Measurements from ENCODE around the gene CD36.
"Not testable (repeated sequence)": the region's sequence is repeated elsewhere in the genome, so short reads cannot be mapped to it uniquely, and the experiment has no call there.

CD36 gene

DNA sequence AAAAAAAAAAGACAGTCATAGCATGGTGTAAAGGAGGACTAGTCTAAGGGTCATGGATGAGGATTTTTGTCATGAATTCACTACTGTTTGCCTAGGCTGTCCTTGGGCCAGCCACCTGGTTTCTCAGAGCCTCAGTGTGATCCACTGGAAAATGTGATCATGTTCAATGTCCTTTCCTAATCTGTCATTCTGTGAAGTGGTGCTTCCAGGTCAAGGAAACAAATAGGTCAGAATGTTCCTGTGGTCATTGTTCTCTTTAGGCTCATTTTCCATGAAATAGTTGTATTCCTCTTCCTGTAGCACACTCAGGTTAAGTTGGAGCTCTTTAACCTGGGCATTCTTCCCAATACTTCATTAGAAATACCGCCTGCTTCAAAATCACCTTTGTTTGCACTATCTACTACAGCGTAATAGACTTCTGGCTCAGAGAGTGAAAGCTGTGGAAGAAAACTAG lies 16.5 kb downstream of the CD36 start:
- DNase-seq: no peak

DNA sequence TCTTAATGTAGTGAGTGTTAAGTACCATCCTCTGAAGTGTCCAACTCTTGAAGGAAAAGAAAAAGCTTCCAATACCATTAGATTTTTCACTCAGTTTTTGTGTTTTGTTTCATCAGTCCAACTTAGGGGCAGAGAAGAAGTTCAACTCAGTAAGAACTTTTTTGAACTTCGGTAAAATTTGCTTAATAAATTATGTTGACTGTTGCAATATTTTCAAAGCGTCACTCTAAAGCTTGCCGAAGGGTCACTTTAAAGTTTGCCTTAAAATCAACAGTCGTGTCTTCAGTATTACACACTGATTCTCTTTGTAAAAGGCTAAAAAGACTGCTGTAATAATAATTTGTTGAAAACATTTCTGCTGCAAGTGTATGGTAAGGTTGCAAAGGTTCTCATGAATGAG lies 17.6 kb downstream of the CD36 start:
- DNase-seq: no peak

DNA sequence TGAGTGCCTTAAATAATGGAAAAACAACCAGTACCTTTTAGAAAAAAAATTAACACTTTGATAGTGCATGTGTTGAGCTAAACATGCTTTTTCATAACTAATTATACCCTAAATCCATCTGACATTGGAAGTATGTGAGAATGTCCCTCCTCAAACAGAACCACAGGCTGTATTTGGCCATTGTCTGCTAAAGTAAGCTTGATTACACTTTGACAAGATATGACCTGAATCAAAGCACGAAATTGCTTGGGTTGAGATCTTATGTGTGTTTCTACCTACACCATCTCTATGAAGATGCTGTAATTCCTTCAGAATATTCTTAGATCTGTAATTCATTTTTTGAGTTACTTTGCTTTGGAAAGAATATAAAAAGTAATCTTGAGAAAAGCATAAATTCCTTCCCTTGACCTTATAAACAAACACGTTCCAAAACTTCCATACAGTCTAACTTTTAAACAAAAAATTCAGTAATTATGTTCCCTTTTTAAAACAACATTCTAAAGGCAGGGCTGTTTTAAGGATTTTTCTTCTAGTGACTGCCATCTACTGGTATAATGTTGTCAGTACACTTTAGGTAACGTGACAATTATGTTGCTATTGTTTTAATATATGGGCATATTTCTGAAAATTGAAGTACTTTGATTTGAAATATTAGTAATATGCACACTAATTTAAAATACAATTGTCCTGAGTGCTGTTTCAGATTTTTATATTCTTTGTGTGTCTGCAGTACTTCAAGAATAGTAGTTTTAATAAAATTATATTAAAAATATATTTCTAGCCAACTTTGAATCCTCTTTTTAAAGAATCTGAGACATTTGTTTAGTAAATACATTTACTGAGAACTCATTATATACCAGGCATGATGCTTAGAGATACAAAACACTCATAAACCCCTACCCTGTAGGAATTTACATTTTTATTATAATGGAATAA lies 20.9 kb downstream of the CD36 start:
- DNase-seq: no peak

DNA sequence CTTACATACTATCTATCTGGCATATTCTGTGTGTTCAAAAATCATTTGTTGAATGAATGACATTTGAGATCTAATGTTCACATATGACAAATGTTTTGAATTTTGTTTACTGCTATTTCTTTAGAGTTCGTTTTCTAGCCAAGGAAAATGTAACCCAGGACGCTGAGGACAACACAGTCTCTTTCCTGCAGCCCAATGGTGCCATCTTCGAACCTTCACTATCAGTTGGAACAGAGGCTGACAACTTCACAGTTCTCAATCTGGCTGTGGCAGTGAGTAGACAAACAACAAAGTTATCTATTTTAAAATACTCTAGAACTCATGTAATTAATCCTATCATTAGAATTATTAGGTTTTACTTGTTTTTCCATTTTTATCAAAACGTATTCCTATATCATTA lies 22.5 kb downstream of the CD36 start:
- DNase-seq: no peak

- DNase-seq: no peak
Measured at GRCh38 chr7:80661729-80662128, 23.3 kb downstream of the CD36 start.

DNA sequence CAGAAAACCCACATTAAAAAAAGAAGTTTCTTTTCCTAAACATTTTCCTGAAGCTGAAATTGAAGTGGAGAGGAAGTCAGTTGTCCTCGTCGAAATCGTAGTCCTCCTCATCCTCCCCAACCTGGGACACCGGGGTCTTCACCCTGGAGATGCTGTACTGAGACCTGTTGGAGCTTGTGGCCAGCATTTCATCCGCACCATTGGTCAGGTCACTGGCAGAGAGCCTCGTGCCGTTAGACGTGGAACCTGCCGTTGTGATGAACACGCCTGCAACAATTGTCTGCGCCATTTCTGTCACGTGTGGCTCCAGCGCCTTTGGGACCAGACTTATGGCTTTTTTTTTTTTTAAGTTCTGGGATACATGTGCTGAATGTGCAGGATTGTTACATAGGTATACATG lies 23.8 kb downstream of the CD36 start:
- DNase-seq: no peak

DNA sequence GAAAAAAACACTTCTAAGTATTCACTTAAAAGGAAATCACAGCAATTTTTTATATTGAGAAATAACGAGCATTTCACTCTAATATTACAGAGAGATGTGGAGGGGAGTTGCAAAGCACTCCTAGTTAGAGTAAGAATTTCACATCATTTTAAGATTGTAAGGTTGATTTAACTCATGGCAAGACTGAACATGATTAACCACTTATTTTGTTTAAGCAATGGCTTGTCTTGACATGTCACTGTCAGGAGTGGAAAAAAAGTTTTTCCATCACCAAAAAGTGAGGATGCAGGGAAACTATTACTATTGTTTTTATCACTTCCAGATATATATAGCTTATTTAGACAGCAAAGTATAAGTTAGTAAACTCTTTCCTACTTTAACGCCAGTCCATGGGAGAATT lies 27.1 kb downstream of the CD36 start:
- no peak for DNase-seq

DNA sequence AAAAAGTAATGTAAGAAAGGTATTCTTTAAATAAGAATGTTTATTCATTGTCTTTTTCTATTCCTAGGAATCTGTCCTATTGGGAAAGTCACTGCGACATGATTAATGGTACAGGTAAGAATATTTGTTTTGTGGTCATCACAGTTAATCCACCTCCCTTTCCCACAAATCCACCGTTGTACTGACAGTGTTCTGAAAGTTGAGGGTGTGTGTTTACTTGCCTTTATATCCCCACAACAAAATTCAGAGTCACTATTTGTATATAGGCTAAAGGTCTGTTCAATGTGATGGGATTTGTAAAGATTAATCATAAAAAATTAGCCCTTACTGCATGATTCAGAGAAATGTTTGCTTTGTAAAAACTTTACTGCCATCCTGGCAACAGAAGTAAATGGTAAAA lies 27.9 kb downstream of the CD36 start:
- no peak for DNase-seq

DNA sequence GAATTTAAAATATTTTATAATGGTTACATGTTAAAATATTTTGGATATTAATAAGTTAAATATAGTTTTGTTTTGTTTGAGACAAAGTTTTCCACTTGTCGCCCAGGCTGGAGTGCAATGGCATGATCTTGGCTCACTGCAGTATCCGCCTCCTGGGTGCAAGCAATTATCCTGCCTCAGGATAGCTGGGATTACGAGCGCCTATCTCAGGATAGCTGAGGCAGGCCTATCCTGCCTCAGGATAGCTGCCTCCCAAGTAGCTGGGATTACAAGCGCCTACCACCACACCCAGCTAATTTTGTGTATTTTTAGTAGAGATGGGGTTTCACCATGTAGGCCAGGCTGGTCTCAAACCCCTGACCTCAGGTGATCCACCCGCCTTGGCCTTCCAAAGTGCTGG lies 30.9 kb downstream of the CD36 start:
- DNase-seq: not testable (repeated sequence)

DNA sequence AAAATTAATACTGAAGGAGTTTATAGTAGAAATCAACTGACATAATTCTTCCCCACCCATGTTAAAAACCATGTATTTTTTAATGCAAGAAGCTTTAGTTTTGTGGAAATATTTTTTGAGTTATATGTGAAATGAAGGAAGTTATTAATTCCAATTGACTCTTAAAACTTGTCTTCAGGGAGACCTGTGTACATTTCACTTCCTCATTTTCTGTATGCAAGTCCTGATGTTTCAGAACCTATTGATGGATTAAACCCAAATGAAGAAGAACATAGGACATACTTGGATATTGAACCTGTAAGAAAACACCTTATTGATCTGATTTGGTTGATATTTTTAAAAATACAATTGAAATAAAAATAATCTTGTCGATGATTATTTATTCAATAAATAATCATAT lies 33.3 kb downstream of the CD36 start:
- no peak for DNase-seq

- DNase-seq: no peak
Measured at GRCh38 chr7:80675090-80675489, 36.6 kb downstream of the CD36 start.

DNA sequence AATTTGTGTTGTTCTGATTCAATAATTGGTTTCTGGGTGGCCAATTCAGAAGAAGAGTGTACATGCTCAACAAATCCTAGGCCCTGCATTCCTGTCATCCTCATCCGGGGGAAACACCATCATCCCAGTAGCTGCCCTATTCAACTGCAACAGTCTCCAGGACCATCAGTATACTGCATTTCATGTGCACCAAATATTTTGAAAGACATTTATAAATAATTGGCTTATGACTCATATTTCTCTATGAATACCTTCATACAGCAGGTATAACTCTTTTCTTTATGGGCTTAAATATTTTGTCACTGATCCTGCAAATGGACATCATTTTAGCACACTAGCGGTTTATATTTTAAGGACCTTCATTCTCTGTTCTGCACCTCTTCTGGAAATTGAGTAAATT lies 38.0 kb downstream of the CD36 start:
- DNase-seq: no peak

GRCh38 chr7:80677629-80678028 lies 39.2 kb downstream of the CD36 start:
- DNase-seq: no peak

DNA sequence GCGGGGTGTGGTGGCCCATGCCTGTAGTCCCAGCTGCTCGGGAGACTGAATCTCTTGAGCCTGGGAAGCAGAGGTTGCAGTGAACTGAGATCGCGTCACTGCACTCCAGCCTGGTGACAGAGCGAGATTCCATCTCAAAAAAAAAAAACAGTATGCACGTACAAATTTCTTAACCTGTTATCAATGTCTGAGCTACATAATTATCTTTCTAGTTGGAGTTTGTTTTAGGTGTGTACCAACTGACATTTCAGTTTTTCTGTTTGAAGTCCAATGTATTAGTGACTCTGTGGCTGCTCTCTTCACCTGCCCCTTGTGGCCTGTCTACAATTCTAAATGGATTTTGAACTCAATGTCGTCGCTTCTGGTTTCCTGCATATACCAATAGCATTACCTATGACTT lies 40.3 kb downstream of the CD36 start:
- DNase-seq: no peak

DNA sequence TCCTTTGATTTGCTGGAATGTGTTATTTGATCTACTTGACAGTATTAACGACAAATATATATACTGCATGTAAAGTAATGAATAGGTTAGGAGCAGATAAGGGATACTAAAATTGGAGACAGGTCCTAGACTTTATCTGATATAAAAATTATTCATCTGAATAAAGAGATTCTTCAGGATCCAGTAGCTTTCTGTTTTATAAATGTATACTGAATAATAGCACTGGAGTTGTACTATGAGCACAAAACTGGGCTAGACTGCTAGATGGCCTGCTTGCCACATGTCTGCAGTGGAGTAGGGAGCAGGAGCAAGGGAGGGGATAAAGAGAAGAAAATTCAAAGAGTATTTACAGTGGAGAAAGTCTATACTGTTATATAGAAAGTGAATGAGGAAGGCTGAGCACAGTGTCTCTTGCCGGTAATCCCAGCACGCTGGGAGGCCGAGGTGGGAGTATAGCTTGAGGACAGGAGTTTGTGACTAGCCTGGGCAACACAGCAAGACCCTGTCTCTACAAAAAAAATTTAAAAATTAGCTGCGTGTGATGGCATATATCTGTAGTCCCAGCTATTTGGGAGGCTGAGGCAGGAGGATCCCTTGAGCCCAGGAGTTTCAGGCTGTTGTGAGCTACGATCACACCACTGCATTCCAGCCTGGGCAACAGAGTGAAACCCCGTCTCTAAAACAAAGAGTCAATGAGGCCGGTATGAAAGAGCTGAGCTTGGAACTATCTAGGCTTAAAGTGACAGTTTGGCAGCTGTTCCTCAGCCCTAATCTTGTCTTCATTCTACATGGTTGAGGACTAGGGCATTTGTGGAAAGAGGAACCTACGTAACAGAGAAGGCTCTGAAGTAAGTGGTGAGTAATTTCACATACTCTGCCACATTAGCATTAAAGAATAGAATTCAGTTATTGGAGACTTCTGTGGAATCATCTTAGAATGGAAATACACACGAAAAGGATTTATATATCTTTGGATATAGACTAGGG lies 41.8 kb downstream of the CD36 start:
- no peak for DNase-seq

DNA sequence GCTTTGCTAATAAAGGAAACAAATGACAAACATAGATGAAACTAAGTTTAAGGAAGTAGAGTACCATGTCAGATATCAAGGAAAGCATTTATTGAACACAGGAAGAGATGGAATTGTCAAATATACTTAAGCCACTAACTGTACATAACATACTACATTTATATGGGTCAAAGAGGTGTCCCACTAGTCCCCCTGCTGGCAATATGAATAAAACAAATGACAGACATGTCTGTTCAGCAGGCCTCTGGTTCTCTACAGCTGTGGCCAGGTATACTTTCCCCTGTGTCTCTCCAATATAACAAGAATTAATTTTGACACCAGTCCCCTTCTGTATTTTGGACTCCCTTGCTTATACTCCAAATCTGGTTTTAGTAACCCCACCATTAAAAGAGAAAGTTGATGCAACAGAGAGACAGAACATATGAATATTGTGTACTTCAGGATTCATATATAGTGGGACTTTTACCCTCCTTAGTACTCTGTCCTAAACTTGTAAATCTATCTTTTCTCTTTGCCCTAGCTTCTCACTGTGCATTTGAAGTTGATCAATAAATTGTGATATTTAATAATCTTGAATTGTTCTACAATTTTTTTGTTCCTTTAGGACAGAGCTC lies 42.9 kb downstream of the CD36 start:
- DNase-seq: no peak

DNA sequence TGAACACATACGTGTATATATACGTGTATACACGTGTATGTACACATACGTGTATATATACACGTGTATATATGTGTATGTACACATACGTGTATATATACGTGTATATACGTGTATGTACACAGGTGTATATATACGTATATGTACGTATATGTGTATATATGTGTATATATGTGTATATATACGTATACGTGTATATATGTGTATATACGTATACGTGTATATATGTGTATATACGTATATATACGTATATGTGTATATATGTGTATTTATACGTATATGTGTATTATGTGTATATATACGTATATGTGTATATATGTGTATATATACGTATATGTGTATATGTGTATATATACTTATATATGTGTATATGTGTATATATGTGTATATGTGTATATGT lies 44.3 kb downstream of the CD36 start:
- DNase-seq: no peak

DNA sequence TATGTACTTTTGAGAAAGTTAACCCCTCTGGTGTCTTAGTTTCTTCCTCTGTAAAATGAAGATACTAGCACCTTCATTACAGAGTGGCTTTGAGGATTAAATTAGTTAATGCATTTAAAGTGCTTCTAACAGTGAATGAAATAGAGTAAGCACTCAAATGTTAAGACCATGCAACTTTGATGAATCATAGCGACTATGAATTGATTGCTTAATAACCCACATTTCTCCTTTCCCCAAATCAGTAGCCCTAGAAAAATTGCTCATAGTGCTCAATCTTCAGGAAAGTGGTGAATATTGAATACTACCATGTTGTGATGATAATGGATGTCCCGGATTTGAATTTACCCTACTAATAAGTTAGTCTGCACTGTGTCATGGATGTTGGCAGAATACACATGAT lies 48.1 kb downstream of the CD36 start:
- DNase-seq: no peak

DNA sequence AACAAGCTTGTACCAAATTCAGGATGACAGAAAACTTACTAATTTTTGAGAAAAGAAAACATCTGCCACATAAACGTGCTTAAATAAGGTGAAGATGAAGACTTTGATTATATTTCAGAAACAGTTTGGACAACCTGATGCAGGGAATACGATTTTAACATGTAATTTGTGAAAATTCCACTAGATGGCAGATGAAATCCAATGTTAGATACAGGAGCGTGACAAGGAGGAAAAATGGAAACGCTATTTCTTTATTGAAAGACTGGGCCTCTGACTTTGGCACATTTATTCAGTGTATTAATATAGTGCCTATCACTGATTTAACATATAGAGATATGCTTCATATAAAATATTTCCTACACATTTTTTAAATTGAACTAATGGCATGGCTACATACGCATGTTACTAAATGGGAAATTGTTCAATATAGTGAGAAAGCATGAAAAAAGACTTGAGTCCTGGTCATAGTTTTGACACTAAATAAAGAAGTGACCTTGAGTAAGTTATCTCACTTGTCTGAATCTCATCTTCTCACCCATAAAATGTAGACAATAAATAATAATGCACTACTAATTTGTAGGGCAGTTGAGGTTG lies 60.7 kb downstream of the CD36 start:
- DNase-seq: no peak

- no peak for DNase-seq
Measured at GRCh38 chr7:80699721-80700256, 61.3 kb downstream of the CD36 start.

DNA sequence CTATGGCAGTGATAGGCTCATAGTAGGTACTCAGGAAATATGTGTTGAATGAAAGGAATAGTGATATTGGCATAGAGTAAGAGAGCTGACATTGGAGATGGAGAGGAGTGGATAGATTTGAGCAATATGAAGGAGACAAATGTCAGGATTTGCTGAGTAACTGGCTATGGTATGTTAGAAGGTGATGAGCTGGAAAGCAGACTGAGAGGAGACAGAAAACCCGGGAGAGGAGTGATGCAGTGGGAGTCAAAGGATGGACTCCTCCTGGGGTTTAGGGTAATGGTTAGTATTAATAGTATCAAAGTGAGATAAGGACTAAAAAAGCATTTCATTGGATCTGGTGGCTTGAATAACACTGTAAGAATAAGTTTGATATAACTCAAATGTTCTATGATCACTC lies 64.8 kb downstream of the CD36 start:
- no peak for DNase-seq

DNA sequence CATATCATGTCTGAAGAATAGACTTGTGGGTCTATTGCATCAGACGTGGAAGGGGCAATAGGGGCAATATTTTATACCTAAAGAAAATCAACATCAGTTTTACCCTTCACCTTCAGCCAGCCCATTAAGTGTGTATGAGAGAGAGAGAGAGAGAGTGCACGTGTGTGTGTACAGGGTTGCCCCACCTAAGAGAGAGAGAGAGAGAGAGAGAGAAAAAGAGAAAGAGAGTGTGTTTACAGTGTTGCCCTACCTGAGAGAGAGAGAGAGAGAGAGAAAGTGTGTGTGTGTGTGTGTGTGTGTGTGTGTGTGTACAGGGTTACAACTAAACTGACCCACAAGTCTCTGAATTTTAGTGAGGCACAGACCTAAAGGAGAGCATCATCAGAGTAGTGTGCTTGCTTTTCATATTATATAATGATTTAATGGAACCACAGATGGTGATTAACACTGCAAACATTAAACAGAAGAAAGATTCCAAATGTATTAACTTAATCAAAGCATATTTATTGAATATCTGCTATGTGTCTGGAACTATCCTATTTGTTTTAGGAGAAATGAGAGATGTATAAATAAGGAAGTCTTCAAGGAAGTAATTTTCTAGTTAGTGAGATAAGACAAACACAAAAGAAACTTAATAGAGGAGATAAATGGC lies 66.8 kb downstream of the CD36 start:
- no peak for DNase-seq

Measured in effector CD4-positive, alpha-beta T cell (primary cell).